ENCODE data around the gene MIA. TPM values are rescaled to one million over a fixed set of nuclear protein-coding genes. Genes with fewer than 3 reads are reported as not detected.
"Not testable (repeated sequence)": the region's sequence is repeated elsewhere in the genome, so short reads cannot be mapped to it uniquely, and the experiment has no call there.

Gene MIA
- 30.2 and 49.3 TPM in 2 replicates for total RNA-seq (2022)
- percentile 57 among the genes with signal in this experiment for Bru-seq, nascent RNA
- BruChase-seq, experiment 1, labeled RNA remaining after a 6-hour chase = percentile 82 among the genes with signal in this experiment
- percentile 81 among the genes with signal in this experiment for BruChase-seq, experiment 2, labeled RNA remaining after a 2-hour chase
- long read RNA-seq, transcript MIA-201 (4 exons, 632 nt) = major isoform, 20 of 66 reads
- long read RNA-seq, transcript MIA-202 (2 exons, 380 nt) = major isoform, 20 of 66 reads
- long read RNA-seq, transcript MIA-203 (5 exons, 507 nt) = major isoform, 20 of 66 reads
- long read RNA-seq, partial matches to known transcripts = 1 of 66 reads
- long read RNA-seq, other reads (novel, unspliced or antisense) = 1 of 66 reads

DNA sequence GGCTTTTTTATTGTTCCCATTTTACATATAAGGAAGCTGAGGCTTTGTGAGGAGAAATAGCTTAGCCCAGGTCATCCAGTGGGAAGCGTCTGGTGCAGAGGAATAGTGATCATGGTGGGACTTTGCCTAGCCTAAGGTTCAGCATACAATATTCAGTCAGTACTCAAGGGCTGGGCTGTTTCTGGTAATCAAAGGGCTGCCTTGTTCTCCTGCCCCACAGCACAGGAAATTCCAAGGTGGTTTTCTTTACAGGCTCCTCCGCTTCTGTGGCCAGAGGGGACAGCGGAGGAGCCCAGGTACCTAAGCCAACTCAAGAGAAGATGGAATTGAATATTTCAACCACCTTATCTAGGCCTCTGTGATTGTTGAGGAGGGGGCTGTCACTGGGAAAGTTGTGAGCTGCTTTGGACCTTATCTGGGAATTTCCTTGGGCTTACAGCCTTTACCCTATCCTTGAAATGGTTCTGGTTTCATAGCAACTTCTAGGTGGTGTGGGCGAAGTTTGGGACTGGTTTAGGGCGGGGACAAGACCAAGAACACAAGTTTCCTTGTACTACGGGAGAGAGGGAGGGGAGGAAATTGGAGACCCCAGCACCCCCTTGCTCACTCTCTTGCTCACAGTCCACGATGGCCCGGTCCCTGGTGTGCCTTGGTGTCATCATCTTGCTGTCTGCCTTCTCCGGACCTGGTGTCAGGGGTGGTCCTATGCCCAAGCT is at the start of gene MIA:
TSS of gene MIA (plus strand) at position 606 of the 716 bp plus-strand sequence. CDS start at position 628, 22 bp downstream.
- intact Hi-C loops (cut with micrococcal nuclease; ENCODE audit: unreplicated experiment) = loop anchor here (10.0 kb wide), 1 partner anchor 110 kb away; no protein-coding TSS in a partner anchor
- Mint-ChIP-seq H3K4me1 (ENCODE audit: low read depth, unreplicated experiment) (peaks cover 30% of the 10 kb centered on the region), H3K9me3 (ENCODE audit: low read depth, unreplicated experiment) (no peaks in the 10 kb centered on the region), H3K27ac (ENCODE audit: unreplicated experiment) (peak within 1 kb of the TSS; percentile 85), H3K27me3 (ENCODE audit: unreplicated experiment) (no peaks in the 10 kb centered on the region), H3K36me3 (ENCODE audit: insufficient read depth, unreplicated experiment) (peaks cover 61% of the 10 kb centered on the region), H3K4me3 (ENCODE audit: low read depth, unreplicated experiment) (peak within 1 kb of the TSS; percentile 38)
- DNase-seq = peak; percentile 64
- CTCF ChIA-PET = interaction anchor here (0.6 kb wide), 2 partner anchors 13 to 49 kb away, joined by 3 to 5 read pairs; no protein-coding TSS in a partner anchor
- BruUV-seq (replicated peaks) = no TSS peak
- TF ChIP-seq, protein P1, sequence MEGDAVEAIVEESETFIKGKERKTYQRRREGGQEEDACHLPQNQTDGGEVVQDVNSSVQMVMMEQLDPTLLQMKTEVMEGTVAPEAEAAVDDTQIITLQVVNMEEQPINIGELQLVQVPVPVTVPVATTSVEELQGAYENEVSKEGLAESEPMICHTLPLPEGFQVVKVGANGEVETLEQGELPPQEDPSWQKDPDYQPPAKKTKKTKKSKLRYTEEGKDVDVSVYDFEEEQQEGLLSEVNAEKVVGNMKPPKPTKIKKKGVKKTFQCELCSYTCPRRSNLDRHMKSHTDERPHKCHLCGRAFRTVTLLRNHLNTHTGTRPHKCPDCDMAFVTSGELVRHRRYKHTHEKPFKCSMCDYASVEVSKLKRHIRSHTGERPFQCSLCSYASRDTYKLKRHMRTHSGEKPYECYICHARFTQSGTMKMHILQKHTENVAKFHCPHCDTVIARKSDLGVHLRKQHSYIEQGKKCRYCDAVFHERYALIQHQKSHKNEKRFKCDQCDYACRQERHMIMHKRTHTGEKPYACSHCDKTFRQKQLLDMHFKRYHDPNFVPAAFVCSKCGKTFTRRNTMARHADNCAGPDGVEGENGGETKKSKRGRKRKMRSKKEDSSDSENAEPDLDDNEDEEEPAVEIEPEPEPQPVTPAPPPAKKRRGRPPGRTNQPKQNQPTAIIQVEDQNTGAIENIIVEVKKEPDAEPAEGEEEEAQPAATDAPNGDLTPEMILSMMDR (IDR thresholded peaks at IDR 0.05; ENCODE audit: unreplicated experiment) = no peak

DNA sequence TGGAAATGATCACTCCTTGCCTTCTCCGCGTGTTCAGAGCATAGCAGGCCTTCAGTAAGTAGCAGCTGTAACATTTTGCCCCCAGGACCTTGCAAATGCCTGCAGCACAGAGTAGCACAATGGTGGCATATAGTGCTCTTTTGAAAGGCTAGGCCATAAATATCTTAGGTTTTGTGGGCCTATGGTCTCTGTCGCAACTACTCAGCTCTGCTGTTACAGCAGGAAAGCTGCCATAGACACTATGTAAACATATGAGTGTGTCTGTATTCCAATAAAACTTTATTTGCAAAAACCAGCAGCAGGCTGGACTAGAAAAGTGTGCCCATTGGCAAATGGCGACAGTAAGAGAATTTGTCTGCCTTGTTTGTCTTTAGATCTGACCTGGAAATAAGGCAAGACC is 49.0 kb upstream of the MIA start:
- no peak overlapping the region for H3K27ac Mint-ChIP-seq (ENCODE audit: unreplicated experiment)
- H3K27me3 Mint-ChIP-seq (ENCODE audit: unreplicated experiment) = no peaks in the 10 kb centered on the region
- H3K4me1 Mint-ChIP-seq (ENCODE audit: low read depth, unreplicated experiment) = peaks cover 21% of the 10 kb centered on the region
- no peak for DNase-seq
- TF ChIP-seq, protein P1 (IDR thresholded peaks at IDR 0.05; ENCODE audit: unreplicated experiment) = no peak
- CTCF ChIA-PET = no interaction called here
- peaks cover 3% of the 10 kb centered on the region for H3K9me3 Mint-ChIP-seq (ENCODE audit: low read depth, unreplicated experiment)
- H3K4me3 Mint-ChIP-seq (ENCODE audit: low read depth, unreplicated experiment) = no peak overlapping the region
- H3K36me3 Mint-ChIP-seq (ENCODE audit: insufficient read depth, unreplicated experiment) = peaks cover 82% of the 10 kb centered on the region
- no TSS peak for BruUV-seq (replicated peaks)
- intact Hi-C loops (cut with micrococcal nuclease; ENCODE audit: unreplicated experiment) = no loop called here

DNA sequence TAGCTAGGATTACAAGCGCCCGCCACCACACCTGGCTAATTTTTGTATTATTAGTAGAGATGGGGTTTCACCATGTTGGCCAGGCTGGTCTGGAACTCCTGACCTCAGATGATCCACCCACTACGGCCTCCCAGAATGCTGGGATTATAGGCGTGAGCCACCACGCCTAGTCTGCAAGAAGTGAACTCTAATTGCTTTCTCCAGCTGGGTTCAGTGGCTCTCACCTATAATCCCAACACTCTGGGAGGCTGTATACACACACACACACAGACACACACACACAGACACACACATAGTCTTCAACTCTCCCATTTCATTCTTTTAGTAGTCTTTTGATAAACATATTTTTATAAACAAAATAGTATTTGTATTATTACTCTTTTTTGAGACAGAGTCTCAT is 45.3 kb upstream of the MIA start:
- BruUV-seq (replicated peaks); H3K4me1 Mint-ChIP-seq (ENCODE audit: low read depth, unreplicated experiment); H3K4me3 Mint-ChIP-seq (ENCODE audit: low read depth, unreplicated experiment); intact Hi-C loops (cut with micrococcal nuclease; ENCODE audit: unreplicated experiment); H3K27ac Mint-ChIP-seq (ENCODE audit: unreplicated experiment); H3K27me3 Mint-ChIP-seq (ENCODE audit: unreplicated experiment); H3K9me3 Mint-ChIP-seq (ENCODE audit: low read depth, unreplicated experiment); CTCF ChIA-PET; DNase-seq: not testable (repeated sequence)
- H3K36me3 Mint-ChIP-seq (ENCODE audit: insufficient read depth, unreplicated experiment) = peaks cover 86% of the 10 kb centered on the region

DNA sequence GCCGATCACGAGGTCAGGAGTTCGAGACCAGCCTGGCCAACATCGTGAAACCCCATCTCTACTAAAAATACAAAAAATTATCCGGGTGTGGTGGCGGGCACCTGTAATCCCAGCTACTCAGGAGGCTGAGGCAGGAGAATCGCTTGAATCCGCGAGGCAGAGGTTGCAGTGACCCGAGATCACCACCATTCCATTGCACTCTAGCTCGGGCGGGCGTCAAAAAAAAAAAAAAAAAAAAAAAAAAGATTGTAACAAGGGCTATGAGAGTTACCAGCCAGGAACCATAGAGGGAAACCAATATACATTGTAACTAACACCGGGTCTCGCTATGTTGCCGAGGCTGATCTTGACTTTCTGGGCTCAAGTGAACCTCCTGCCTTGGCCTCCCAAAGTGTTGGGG is 43.0 kb upstream of the MIA start:
- peaks cover 84% of the 10 kb centered on the region for H3K36me3 Mint-ChIP-seq (ENCODE audit: insufficient read depth, unreplicated experiment)
- H3K27ac Mint-ChIP-seq (ENCODE audit: unreplicated experiment); H3K4me3 Mint-ChIP-seq (ENCODE audit: low read depth, unreplicated experiment); CTCF ChIA-PET; DNase-seq; BruUV-seq (replicated peaks); intact Hi-C loops (cut with micrococcal nuclease; ENCODE audit: unreplicated experiment); H3K4me1 Mint-ChIP-seq (ENCODE audit: low read depth, unreplicated experiment); H3K27me3 Mint-ChIP-seq (ENCODE audit: unreplicated experiment); H3K9me3 Mint-ChIP-seq (ENCODE audit: low read depth, unreplicated experiment): not testable (repeated sequence)

DNA sequence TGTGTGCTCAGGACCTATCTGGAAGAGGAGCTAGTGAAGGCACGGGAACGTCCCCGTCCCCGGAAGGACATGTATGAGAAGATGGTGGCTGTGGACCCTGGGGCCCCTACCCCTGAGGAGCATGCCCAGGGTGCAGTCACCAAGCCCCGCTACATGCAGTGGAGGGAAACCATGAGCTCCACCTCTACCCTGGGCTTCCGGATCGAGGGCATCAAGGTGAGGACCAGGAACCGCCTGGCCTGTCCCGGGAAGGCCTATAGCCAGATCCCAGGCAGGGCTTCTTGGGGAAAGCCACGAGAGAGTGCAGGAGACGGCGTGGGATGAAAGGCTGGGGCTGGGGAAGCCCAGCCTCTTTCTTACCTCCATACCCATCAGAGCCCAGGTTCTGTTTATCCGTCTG is 42.2 kb upstream of the MIA start:
- Mint-ChIP-seq H3K9me3 (ENCODE audit: low read depth, unreplicated experiment) (no peaks in the 10 kb centered on the region), H3K27me3 (ENCODE audit: unreplicated experiment) (no peaks in the 10 kb centered on the region), H3K36me3 (ENCODE audit: insufficient read depth, unreplicated experiment) (peaks cover 84% of the 10 kb centered on the region), H3K4me3 (ENCODE audit: low read depth, unreplicated experiment) (no peak overlapping the region), H3K27ac (ENCODE audit: unreplicated experiment) (no peak overlapping the region), H3K4me1 (ENCODE audit: low read depth, unreplicated experiment) (peaks cover 9% of the 10 kb centered on the region)
- BruUV-seq (replicated peaks) = no TSS peak
- CTCF ChIA-PET = interaction anchor here (0.6 kb wide), 2 partner anchors 326 to 687 kb away, joined by 4 to 5 read pairs; no protein-coding TSS in a partner anchor
- intact Hi-C loops (cut with micrococcal nuclease; ENCODE audit: unreplicated experiment) = no loop called here
- TF ChIP-seq, protein P1 (IDR thresholded peaks at IDR 0.05; ENCODE audit: unreplicated experiment) = no peak
- DNase-seq = no peak

All from Calu3 (cell line).